Stomach (tissue), 4 donors: Measurements from ENCODE around the gene FLNA.

Experiments
- CTCF ChIP-seq, 7 experiments: fragments of 450-650 bp in 4 of 7; fragments of 200-600 bp in 3 of 7; sonication (generic) in 3 of 7; IDR thresholded peaks; one replicate each; pipeline ENCODE4 v1.5.1; 2016 to 2019; ENCODE audit warnings: antibody characterized with exemption in 7 of 7, control low read depth in 2 of 7, mild to moderate bottlenecking in 1 of 7
- EP300 ChIP-seq: sonication (generic); formaldehyde crosslinking; IDR thresholded peaks from one replicate; pipeline ENCODE4 v1.6.1; 2017; ENCODE audit warnings: antibody characterized with exemption
- POLR2AphosphoS5 ChIP-seq, 3 donors: sonication (generic); formaldehyde crosslinking; IDR thresholded peaks; one replicate each; pipeline ENCODE4 v1.6.1; 2016; ENCODE audit warnings: antibody characterized with exemption in 3 of 3

GRCh38 chrX:154369449-154370299 lies 4.8 kb downstream of the FLNA start:
- TF ChIP-seq CTCF (IDR thresholded peaks at IDR 0.05) (no peak), POLR2AphosphoS5 (IDR thresholded peaks at IDR 0.05) (peak; percentile 27 to 47 (median 30)), EP300 (peak; percentile 11)
